Stimulated activated CD4-positive, alpha-beta T cell treated with anti-CD3 and anti-CD28 coated beads, TNF-alpha, amount 100 ng/mL, for 24 hours (primary cell): ENCODE measurements around the gene RASGRF2.
"Not testable (repeated sequence)": the region's sequence is repeated elsewhere in the genome, so short reads cannot be mapped to it uniquely, and the experiment has no call there.

ENCODE experiments used
- DNase-seq, 3 experiments: peaks; one replicate each; pipeline ENCODE4 v3.0.0-alpha.2; 2020; ENCODE audit warnings: low read depth in 3 of 3

RASGRF2 gene

DNA sequence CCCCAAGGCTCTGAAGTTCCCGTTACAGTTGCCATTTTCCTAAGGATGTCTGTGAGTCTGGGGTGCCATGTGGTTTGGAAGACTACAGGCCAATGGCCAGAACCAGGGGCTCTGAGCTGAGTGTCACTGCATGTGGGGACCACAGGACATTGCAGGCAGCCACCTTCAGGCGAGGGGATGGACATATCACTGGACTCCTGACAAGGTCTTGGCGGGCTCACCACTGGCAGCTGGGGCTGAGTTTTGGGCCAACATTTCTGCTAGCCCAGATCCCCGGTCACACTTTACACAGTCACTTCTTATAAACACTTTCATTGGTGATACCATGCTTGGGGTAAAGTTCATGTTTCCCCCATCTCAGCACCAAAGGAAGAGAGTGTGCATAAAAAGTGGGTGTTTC lies 109.8 kb downstream of the RASGRF2 start:
- DNase-seq, result no peak

DNA sequence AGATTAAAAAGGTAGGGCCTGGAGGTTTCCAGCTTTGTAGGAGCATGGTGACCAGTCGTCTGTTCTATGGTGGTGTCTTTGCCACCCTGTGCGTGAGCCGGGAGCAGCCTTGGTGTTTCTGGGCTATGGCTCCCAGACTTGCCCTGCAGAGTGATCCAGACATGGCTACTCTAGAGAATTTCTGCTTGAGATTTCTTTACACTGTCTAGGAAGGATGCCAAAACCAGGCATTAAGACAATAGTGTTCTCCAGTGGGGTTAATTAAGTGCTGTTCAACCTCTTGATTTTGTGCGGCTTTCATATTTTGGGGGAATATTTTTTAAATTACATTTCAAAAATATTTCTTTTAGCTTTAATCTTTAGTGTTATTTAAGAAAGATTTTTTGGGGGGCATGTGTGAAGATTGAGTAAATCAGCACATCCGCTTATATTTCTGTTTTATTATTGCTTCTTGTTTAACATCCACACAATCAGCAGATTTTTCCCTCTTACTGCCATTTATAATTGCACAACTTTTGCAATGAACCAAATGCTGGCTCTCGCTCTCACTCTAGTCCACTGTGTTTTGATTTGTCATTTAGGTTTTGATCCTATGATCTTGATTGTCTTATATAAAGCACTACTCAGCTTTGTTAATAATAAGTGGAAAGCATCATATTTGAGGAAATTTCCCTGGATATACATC lies 110.5 kb downstream of the RASGRF2 start:
- DNase-seq, result no peak

DNA sequence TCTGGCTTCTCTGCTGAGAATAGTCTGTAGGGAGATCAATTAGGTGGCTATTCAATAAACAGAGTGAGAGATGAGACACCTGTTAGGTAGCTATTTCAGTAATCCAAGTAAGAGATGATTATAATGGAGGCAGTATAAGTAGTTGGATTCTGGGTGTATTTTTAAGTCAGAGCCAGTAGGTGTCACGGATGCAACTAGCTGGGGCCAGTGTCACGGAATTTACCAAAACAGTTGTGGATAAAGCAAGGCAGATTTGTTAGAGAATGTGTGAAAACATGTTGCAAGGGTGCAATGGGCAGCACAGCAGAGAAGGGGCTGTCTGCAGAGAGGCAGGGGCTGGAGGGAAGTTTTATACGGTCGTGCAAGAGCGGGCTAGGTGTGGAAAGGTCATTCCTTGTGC lies 114.9 kb downstream of the RASGRF2 start:
- no peak for DNase-seq

DNA sequence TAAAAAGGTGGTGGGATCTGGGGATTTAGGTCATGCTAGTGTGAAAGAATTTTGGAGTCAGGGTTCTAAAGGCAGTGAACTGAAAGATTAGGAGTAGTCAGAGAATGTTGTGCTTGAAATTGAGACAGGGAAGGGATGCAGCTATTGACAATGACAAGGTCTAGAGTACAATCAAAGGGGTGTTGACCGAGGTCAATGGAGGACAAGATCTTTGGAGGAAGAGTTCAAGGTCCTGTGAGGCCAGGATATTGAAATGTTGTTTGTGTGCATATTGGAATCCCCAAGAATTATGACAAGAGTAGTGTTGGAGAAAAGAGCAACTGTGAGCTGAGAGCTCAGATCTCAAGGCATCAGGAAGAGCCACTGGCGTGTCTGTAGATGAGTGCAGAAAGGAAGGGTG lies 116.9 kb downstream of the RASGRF2 start:
- DNase-seq, result no peak

DNA sequence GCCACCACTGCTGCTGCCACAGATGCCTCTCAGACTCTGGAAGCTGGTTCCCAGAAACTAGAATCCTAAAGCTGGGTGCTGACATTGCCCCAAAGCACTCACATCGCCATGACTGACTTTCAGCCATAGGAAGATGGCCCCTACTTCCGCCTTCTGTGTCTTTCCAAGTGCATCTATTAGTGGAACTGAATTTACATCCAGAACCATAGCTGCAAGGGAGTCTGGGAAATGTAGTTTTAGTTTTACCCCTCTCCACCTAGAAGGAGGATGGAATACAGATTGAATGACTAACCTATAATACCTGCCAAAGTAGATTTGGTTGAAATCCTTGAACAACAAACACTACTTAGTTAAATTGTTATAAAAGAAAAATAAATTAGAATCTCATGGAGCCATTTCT lies 118.8 kb downstream of the RASGRF2 start:
- DNase-seq, result no peak

DNA sequence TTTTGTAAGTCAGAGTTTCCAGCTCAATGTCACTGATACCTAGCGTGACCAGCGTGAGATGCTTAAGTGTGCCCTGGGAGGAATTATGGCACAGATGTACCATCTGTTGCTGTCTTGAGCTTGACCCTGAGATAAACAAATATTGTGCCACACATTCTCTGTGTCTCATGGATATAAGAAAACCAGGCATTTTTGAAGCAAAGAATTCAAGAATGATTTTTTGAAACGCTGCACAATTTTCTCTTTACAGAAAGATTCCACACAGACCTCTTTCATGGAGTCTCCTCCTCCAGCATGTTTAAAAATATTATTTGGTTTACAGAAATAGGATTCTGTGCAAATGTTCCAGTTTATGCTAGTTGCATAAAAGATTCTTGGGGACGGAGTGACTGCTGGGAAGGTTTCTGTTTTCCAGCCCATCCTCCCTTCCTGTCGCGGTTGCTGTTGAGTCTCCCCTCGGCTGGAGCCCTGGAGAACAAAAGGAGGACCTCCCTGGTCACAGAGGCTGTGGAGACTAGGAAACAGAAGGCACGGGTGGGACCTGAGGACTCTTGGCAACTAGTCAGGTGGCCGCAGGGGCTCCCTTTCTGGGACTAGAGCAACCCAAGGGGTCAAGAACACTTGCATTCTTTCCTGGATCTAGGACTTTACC lies 120.8 kb downstream of the RASGRF2 start:
- DNase-seq, result no peak

DNA sequence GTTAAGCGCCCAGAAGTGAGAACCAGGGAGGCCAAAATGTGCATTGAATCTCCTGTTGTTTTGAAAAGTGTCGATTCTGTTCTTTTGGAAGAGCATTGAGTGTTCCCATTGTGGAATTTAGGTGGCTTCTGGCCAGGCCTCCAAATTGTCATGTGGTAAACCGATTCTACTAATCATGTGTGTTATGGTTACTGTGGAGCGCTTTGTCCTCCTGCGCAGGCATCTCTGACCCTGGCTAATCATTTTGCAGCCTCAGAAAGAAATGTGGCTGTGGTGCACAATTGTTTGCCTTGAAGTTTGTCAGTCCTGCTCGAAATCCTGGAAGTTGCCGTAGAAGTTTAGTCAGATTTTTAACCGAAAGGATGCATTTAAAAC lies 121.3 kb downstream of the RASGRF2 start:
- DNase-seq, result no peak

DNA sequence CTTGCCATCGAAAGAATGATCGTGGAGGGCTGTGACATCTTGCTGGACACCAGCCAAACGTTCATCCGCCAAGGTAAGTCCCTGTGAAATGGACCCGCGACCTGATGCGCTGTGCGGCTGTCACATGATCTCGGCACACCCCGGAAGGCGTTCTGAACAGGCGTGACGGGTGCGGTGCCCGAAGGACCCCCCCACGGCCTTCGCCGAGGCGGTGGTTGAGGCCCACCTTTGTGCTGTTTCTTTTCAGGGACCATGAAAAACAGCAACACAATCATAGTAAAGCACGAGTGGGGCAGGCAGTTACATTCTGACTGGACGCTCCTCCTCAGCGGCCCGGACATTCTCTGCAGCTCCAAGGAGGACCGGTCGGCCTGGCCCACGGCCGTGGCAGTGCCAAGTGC lies 126.7 kb downstream of the RASGRF2 start:
- DNase-seq, result no peak

DNA sequence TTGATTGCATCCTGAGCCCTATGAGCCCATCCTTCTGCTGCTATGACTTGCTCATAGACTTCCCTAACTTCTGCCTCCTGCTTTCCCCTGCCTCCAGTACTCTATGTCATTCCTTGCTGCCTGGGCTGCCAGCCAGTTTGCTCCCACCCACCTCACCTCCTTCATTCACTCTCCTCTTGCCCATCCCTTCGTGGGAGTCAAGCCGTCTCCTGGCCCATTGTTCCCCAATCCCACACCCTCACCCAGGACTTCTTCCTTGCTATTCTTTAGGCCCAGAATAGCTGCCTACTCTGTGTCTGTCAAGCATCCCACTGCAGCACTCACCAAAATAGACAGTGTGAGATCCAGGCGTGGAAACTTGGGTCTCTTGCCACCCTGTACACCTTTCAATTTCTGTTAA lies 131.0 kb downstream of the RASGRF2 start:
- no peak for DNase-seq

DNA sequence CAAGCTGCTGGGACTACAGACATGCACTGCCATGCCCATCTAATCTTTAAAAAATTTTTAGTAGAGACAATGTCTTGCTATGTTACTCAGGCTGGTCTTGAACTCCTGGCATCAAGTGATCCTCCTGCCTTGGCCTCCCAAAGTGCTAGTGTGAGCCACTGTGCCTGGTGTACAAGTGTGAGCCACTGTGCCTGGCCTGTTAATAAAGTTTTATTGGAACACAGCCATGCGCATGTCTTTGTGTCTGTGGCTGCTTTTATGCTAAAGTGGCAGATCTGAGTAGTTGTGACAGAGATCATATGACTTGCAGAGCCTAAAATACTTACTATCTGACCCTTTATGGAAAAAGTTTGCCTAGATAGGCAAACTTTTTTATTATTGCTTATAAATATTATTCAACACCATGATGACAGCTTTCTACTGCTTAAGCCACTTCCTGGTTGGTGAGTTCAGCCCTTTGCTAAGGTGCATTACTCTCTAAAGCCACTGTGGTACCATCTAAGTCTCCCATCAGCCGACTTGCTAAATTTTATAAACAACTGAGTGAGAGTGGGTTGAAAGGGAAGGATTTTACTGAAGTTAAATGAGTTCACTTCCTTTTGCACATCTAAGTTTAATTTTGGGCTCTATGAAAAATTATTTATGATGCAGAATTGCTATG lies 133.5 kb downstream of the RASGRF2 start:
- DNase-seq, result no peak

DNA sequence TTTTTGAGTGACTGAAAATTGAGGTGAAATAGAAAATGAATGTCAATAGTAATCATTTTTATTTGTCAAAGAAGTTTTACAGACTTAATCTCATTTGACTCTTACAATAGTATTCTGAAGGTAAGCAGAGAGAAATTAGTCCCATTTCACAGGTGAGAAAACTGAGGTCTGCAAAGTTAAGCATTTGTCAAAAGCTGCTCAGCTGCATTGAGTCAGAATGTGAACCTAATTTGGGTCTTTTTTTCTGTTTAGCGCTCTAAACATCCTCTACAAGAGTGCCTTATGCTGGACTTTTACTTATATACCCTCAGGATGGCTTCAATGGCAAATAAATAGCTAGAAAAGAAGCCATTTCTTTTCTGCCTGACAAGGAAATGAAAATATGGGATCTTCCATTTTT lies 135.7 kb downstream of the RASGRF2 start:
- DNase-seq, result no peak

DNA sequence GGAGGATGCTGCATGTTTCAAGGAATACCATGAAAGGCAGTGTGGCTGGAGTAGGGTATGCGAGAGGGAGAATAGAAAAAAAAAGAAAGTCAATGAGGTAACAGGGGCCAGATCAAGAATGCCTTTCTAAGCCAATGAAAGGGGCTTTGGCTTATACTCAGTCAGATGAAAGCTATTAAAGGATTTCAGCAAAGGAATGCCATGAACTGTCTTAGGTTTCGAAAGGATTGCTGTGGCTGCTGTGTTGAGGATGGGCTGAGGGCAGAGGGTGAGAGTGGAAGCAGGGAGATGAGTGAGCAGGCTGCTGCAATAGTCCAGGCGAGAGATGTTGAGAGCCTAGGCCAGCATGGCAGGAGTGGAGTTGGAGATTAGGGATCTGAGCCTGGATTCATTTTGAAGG lies 137.6 kb downstream of the RASGRF2 start:
- DNase-seq, result no peak

DNA sequence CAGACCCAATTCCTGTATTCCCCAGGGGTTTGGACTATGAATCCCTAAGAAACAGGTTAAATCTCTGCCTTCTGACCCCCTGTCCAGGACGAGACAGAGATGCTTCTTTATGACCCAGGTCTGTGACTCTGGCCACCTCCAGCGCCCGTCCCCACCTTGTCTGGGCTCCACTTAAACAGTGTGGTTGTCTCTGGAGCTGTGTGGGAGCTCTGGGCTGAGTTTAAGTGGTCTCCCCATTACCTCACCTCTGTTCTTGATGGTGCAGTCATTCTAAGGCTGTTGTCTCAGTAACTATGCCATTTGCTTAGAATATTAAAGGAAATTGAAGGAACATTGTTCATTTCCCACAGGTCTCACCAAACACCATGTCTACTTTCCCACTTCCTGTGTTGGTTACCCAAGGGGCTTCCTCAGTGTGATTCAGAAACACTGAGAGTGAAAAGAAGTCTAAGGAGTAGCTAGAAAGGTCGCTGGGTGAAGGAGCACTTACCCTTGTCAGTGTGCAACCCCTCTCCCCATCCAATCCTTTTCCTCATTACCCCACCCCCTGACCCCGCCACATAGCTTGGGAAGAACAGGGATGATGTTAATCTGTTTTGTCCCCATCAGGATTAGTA lies 145.2 kb downstream of the RASGRF2 start:
- no peak for DNase-seq

DNA sequence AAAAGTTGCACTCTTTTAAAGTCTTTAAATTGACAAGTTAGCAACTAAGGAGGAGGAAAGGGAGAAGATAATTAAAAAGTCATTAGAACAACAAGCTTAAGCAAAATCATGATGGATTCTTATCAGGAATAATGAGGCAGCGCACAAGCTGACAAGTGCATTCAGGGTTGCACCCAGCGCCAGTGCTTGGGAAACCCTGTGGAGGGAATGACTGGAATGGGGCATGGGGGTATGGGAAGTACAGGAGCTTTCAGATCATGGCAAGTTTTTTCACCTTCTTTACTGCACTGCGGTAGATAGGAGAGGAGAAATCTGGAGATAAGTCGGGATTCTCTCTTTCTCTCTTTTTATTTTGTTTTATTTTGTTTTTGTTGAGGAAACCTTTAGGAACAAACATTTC lies 155.1 kb downstream of the RASGRF2 start:
- no peak for DNase-seq

DNA sequence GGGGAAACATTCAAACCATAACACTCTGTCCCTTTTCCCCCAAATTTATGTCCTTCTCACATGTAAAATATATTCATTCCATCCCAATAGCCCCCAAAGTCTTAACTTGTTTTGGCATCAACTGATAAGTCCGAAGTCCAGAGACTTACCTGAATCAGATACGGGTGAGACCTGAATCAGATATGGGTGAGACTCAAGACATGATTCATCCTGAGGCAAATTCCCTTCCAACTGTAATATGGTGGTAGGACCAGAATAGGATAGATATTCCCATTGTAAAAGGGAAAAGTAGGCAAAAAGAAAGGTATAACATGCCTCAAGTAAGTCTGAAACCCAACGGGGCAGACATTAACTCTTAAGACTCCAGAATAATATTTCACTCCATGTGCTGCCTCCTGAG lies 157.4 kb downstream of the RASGRF2 start:
- no peak for DNase-seq

DNA sequence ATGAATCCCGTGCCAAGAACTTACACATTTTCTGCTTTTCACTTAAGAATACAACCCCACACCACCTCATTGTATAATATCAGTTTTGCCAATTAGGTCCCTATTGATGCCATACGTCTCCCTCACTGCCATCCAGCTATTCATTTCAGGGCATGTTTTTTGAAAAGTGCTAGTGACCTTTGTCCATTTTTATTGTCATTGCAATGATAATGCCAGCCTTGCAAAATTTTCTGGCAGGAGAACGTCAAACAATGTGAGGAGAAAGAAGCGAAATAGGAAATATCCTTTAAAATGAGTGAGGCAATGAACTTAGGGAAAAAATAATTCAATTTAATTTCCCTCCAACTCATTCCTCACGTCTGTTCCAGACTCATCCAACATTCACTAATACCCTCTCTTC lies 161.1 kb downstream of the RASGRF2 start:
- no peak for DNase-seq

DNA sequence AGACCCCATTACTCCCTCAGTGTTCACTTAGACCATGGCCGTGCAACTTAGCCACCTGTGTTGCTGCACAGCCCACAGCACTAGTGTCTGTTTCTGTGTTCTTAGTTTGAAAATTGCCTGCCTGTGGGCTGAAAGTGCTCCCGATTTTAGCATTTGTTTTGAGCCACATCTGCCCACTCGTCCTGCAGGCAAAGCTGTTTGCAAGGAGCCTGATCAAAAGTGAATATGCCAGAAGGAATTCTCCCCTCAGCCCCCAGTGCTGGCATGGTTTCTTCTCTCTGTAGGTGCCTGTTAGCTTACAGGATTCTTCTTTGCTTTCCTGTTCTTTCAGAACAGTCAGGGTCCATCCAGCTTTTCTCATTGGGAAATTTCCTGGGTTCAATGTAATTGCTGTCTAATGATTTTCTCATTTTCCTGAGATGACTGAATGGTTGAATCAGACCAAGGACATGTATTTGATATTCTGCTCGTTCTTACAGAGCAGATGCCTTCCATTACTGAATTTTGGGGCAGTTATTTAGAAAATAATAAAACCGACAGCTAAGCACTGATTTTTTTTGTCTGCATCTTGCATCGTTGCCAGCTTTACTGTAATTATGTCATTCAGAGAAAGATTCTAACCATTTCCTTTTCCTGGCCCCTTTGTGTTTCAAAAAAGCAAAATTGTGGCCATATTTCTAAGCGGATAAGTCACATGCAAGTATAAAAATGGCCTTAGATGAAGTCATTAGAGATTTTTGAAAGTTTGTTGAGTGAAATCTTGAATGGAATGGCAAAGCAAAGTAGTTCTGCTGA lies 161.9 kb downstream of the RASGRF2 start:
- DNase-seq, result no peak

DNA sequence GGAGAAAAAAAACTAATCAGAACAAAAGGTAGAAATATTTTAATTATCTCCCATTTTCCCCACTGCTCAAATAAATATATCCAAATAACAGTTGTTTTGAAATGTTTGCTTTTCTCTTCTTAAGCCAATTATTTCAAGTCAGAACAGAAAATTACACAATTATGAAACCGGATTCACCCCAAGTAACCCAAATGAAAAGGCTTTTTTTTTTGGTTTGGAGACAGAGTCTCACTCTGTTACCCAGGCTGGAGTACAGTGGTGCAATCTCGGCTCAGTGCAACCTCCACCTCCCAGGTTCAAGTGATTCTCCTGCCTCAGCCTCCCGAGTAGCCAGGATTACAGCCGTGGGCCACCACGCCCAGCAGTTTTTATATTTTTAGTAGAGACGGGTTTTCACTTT lies 164.5 kb downstream of the RASGRF2 start:
- not testable (repeated sequence) for DNase-seq

DNA sequence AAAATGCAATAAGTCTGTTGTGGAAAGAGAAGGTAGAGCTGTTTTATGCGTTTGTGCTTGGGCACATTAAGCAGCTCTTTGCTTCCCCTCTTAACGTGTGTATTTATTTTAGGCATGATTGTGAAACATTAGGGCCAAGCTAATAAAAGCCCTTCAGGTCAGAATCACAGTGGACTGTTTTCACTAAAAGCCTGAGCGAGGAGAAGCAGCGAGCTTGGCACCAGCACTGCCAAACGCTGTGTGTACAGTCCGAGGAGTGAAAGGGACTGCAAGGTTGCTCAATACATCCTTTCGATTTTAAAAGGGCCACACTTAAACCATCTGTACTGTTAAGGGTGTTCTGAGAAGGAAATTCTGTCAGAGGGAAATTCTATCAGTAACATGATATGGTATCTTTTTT lies 165.8 kb downstream of the RASGRF2 start:
- DNase-seq, result no peak

DNA sequence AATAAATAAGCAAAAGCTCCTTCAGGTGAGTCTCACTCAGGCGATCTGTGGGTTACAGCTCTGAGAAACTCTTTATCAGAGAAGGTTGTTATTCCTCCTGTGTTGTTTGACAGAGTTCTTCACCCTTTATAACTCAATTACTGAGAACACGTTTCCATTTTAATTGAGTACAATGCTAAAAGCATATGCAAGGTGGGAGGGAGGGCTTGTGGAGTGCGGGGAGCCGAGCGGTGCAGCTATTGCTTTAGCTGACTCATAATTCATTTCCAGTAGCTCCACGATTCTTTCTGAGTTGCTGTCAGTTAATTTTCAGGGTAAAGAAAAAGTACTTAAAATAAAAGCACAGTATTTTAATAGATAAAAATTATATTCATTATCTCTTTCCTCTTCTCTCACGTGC lies 168.3 kb downstream of the RASGRF2 start:
- DNase-seq, result no peak

DNA sequence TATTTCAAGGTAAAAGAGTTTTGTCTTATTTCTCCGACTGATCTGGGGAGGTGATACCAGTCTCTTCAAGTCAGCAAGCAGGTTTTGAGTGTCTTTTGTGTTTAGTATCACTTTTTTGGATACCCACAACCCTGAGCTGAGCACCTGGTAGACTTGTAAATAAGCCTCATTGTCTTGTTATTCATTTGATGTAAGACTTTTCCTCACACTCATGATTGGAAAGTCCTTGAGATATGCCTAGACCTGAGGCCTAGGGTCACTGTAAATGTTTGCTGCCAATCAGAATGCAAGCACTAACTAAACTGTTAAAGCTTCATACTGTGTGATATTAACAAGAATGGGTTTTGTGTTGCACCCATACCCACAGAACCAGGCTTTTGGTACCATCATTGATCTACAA lies 172.2 kb downstream of the RASGRF2 start:
- no peak for DNase-seq

DNA sequence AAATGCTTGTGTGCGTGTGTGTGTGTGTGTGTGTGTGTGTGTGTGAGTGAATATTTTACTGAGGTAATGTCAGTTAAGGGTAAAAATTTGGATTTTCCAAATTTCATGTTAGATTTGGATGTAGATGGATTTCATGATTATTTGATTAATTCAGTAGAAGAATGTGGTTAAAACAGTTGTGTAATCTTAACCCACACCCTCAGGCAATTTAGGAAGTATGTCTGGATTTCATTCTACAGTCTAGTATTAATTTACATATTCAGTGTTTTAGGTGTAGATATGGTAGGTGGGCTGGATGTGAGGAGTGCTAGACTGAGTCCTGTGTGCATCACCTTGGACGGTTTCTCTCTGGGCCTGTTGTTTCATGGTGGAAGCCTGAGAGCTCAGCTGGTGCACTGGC lies 173.9 kb downstream of the RASGRF2 start:
- DNase-seq, result no peak
